HG03064 (cell line): ENCODE results near the gene SPATA6L.
"Not testable (repeated sequence)": the region's sequence is repeated elsewhere in the genome, so short reads cannot be mapped to it uniquely, and the experiment has no call there.

Experiments used
- ATAC-seq: cut with Tn5 transposase; IDR thresholded peaks from one replicate; pipeline ENCODE4 v1.9.1; 2021; ENCODE audit warnings: low read depth; ENCODE audit not compliant: unreplicated experiment

The SPATA6L gene

DNA sequence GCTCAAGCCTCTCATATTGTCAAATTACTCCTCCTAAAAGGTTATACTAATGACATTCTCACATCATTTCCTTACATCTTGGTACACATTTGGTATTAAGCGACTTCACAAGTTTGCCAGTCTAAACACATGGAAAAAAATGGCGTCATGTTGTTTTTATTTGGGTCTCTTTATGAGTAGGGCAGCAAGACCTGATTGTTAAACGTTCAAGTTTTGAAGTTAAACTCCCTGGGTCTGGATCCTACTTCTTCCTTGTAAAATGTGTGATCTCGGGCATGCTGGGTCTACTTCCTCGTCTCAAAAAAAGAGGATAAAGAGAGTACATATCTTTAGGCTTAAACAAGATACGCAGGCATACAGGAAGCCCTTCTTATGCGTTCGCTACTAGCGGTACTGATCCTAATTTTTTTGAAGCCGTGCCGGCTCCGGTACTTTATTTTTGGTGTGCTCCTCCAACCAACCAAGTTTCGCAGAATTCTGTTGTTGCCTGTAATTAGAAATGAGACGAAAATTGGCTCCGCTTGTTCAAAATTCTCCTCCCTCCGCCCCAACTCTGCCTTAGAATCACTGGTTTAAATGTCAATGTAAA, 12.5 kb upstream of the SPATA6L start:
- no peak for ATAC-seq

DNA sequence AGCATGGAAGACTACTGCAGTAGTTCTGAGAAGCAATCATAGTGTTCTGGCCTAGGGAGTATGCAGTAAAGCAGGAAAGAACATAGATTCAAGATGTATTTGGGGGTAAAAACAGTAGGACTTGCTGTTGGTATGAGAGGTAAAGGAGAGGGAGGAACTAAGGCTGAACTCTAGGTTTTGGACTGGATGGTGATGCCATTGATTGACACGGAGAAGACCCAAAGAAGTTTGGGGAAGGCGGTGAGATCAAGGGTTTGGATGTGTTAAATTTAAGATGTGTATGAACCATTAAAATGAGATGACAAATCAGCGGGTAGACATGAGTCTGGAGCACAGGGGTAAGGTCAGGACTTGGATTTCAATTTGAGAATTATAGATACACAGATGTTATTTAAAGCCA, 11.1 kb upstream of the SPATA6L start:
- no peak for ATAC-seq

DNA sequence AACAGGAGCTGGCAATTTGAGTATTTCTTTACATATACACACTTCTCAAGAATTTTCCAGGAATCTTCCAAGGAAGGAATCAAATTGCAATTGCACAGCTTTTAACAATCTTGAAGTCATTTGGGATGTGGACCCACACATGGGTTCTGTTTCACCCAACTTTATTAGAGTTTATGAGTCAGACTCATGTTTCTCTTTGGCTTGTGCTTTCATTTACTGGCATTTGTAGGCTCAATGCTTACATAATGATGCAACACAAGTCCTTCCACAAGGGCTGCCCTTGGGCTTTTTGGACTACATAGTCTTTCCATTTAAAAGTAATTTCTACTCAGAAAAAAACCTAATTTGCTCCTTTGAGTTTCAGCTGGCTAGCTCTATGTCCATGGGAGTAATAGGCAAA, 8.5 kb upstream of the SPATA6L start:
- no peak for ATAC-seq

DNA sequence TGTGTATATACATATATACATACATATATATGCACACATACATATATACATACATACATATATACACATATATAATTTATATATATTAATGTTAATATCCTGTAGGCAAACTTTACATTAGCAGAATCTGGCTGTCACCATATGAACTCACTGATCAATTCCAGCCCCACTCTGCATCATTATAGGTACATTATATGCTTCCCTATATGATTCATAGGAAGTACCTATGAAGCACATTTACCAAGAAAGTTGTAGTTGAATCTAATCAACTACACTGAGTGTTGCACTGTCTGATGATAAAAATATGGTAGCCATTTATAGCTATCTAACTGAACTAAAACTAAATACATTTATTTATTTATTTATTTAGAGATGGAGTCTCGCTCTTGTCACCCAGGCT, 5.5 kb upstream of the SPATA6L start:
- ATAC-seq: no peak

DNA sequence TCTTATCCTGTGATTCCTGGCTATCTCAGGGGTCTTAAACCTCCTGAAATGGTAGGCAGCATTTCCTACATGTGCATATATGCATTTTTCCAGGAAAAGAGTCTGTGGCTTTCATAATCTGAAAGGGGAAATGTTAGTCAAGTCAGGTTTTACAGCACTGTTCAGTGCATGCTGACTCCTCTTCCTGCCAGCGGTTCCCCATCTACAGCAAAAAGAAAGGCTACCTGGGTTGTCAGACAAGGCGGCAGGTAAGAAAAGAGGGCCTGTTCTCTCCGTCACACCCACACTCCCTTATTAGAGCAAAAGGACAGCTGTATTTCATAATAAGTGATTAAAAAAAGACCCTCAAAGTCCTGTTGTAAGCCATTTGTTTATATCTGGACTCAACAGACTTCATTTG, 4.3 kb upstream of the SPATA6L start:
- ATAC-seq: no peak

DNA sequence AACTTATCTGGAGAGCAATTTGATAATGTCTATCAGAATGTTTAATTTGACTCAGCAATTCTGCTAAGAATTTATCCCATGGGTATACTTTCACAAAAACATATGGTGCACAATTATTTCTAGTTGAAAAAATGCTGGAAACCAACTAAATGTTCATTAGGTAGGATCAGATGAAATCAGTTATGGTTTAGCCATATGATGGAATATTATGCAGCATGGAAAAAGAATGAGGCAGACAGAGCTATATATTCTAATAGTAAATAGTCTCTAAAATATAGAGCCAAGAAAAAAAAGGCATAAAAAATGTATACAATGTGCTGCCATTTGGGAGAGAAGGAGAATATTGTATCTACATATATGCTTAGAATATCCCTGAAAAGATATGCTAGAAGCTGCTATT, 3.6 kb upstream of the SPATA6L start:
- ATAC-seq: no peak

DNA sequence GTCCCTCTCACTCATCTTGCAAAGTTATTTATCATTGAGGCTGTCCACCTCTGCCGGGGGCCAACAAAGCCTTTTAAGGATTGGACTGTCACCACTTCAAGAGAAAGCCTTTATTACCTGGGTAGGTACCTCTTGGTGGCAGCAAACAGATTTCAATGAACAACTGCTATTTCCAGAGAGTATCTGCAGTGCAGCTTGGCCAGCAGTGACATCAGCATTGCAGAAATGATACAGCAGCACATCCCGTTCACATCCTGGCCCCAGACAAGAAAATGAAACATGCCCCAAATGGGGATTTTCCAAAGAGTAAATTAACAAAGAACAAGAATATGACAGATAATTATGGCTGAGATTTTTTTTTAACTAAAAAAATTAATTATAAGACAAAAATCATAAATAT, 2.3 kb upstream of the SPATA6L start:
- ATAC-seq: no peak

DNA sequence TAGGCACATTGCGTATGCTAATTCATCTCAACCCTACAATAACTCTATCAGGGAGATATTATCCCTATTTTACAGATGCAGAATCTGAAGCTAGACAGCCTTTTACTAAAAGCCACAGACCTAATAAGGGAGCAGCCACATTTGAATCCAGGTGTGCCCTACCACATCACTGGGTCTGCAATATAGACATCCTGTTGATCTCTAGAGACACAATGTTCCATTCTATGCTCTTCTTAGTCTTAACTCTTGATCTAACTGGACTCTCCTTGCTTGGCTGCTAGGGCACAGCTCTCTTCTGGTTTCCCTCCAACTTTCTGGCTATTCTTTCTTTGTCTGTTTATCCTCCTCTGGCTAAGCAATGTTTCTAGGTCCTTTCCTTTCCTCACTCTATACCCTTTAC, 1.4 kb upstream of the SPATA6L start:
- no peak for ATAC-seq

DNA sequence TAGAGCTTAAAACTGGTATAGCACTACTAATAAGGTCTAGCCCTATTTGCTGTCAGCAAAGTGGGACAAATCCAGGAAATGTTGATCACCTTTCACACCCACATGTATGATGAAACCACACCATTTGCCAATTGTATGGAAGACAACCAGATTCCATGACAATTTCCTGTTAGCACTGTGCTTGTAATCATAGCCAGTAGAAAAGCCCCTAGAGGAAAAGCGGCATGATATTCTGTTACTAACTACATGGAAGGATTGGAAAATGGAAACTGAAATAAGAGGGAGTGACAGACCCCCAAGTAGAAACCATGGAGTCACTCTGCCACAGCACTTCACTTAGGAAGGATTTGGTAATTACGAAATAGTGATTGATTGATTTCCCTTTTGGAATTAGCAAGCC, 923 bp downstream of the SPATA6L start:
- no peak for ATAC-seq

DNA sequence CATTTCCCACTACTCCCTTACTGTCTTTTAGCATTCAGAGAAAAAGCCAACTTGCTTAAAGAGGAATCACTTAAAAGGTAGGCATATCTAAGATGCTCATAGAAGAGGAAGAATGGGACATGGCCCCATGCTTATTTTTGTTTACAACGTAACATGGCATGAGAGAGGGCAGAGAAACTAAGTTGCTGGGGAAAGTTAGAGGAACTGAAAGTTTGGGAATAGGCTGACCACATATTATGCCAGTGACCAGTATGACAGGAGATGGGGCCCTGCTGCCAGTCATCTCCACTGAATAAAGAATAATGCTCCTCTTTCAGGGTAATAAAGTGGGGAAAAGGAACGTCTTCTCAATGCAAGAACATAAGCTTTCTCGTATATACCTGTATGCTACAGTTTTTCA, 2.3 kb downstream of the SPATA6L start:
- ATAC-seq: no peak

DNA sequence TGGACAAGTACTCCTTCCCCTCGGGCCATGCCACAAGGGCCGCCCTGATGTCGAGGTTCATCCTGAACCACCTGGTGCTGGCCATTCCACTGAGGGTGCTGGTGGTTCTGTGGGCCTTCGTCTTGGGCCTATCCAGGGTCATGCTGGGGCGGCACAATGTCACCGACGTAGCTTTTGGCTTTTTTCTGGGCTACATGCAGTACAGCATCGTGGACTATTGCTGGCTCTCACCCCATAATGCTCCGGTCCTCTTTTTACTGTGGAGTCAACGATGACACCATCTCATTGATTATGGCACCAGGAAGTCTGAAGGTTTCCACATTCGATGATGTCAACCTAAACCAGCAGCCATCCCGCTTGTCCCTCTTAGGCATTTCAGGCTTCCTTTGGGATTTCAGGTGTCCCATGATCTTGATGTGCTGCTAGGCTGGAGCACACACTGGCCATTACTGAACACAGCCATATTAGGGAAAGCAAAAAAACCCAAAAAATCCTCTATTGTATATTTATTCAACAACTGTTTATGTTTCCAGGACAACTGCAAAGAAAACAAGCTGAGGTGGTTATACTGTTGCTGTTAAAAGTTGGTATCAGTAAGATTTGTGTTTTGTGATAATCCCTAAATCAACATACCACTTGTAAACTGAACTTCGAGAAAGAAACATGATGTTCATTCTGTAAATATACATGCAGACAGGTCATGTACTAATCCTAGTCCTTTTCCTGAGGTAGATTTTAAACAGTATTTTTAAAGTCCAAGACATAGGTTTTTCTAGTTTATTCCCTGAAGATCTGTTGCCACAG, 3.1 kb downstream of the SPATA6L start:
- ATAC-seq: no peak

DNA sequence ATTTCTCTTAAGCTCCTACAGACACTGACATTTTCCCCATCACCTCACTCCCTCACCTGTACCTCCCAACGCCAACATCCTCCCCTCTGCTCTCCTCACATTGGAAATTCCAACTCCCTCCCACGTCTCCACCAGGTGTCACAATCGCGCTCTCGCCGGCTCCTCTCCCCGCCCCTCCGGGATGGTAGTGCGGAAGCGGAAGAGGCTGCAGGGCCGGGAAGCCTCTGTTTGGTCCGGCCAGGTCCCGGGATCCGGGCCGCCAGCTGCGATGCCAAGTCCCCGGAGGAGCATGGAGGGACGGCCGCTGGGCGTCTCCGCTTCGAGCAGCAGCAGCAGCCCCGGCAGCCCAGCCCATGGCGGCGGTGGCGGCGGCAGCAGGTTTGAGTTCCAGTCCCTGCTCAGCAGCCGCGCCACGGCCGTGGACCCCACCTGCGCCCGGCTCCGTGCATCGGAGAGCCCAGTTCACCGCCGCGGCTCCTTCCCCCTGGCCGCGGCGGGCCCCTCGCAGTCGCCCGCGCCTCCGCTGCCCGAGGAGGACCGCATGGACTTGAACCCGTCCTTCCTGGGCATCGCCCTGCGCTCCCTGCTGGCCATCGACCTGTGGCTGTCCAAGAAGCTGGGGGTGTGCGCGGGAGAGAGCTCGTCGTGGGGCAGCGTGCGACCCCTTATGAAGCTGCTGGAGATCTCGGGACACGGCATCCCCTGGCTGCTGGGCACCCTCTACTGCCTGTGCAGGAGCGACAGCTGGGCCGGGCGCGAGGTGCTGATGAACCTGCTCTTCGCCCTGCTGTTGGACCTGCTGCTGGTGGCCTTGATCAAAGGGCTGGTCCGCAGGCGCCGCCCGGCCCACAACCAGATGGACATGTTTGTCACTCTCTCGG, 3.9 kb downstream of the SPATA6L start, which contains the start of gene PLPP6:
Gene PLPP6, plus strand, starts transcription at position 187 of the 881 bp plus-strand sequence. Its CDS starts 82 bp downstream, at position 269.
- peak; percentile 88 for ATAC-seq

DNA sequence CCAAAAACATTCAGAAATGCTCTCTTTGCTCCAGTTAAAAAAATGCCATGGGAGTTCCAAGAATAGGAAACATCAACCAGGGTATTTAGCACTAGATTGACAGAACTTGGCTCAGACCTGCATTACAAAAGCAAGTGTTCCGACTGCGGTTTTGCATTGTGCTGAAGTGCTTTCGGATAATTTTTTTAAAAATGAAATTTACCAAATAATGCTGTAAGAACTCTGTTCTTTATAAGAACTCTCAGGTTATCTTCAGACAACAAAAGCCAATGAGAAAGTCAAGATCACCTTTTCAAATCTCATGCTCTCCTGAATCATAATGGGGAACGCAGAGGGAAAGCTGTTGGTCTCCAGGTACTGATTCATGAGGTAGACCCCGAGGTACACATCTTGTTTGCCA, 4.7 kb downstream of the SPATA6L start:
- ATAC-seq: no peak

DNA sequence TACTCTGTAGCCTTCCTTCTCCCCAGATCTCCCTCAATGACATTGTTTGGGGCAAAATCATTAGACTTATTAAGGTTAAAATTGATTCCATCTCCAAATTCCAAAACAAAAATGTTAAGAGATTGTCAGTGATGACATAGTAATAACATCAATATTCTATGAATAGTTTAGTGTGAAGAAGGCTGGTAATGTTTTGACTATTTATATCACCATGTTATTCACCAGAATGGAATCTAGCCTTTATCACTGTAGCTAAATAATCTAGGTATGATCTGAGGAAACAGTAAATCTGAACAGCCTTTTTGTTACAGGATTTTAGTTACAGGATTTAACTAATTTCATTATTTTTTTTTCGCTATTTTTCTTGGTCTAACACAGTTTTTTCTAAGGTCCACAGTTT, 5.1 kb downstream of the SPATA6L start:
- ATAC-seq: no peak

DNA sequence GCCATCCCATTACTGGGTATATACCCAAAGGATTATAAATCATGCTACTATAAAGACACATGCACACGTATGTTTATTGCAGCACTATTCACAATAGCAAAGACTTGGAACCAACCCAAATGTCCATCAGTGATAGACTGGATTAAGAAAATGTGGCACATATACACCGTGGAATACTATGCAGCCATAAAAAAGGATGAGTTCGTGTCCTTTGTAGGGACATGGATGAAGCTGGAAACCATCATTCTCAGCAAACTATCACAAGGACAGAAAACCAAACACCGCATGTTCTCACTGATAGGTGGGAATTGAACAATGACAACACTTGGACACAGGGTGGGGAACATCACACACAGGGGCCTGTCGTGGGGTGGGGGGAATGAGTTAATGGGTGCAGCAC, 5.6 kb downstream of the SPATA6L start:
- ATAC-seq: not testable (repeated sequence)

DNA sequence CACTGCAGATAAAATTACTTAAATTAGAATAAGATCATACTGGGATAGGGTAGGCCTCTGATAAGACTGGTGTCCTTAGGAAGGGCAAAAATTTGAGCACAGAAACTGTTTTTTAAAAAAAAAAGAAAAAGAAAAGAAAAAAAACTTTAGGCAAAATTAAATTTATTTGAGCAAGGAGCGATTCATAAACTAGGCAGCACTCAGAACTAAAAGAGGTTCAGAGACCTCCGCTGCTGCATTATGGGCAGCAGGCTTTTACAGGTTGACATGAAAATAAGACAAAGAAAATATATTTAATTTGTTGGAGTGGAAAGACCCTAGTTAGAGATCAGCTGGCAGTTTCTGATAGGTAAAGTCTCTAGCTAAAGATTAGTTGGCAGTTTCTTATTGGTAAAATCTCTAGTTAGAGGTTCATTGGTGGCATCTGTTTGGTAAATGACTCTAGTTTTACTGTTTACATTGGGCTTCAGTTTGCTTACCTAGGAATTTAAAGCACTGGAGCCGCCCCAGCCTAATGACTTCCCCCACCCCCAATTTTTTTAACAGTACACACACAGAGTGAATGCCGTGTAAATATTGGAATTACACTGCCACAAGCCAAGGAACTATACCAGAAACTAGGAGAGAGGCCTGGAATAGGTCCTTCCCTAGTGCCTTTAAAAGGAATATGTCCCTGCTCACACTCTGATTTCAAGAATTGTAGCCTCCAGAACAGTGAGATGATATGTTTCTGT, 8.7 kb downstream of the SPATA6L start:
- no peak for ATAC-seq

DNA sequence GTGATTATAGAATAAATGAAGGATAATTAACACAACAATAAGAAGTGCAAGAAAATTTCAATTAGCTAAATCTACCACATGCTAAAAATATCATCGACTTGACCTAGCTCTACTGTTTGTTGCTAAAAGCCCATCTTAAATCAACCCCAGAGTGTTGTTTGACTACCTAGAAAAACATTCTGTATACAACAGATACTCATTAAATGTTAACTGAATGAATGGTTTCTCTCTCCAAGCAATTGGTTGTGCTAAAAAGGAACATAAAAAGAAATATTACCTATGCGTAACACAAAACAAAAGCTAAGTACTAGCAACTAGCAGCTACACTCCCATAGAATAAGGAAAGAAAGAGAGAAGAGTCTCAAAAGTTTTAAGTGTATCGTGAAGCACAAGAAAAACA, 9.7 kb downstream of the SPATA6L start:
- ATAC-seq: no peak

DNA sequence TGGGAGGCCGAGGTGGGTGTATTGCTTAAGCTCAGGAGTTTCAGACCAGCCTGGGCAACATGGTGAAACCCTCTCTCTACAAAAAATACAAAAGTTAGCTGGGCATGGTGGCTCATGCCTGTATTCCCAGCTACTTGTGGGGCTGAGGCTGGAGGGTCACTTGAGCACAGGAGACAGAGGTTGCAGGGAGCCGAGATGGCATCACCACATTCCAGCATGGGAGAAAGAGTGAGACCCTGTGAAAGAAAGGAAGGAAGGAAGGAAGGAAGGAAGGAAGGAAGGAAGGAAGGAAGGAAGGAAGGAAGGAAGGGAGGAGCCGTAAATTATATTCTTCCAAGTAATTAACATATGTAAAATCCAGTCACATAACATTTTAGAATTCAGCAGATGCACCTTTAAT, 10.1 kb downstream of the SPATA6L start:
- not testable (repeated sequence) for ATAC-seq

DNA sequence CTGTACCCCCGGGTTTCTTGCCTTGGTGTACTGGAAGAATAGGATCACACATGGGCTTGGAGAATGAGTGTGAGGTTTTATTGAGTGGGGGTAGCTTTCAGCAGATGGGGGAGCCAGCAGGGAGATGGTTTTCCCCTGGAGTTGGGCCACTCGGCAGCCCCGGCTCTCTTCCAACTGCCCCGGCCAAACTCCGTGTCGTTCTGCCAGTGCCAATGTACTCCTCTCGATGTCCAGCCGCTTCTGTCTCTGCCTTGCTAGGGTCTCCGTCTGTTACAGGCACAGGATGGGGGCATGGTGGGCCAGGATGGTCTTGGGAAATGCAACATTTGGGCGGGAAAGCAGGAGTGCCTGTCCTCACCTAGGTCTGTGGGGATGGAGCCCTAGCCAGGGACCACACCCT, 11.7 kb downstream of the SPATA6L start:
- no peak for ATAC-seq

DNA sequence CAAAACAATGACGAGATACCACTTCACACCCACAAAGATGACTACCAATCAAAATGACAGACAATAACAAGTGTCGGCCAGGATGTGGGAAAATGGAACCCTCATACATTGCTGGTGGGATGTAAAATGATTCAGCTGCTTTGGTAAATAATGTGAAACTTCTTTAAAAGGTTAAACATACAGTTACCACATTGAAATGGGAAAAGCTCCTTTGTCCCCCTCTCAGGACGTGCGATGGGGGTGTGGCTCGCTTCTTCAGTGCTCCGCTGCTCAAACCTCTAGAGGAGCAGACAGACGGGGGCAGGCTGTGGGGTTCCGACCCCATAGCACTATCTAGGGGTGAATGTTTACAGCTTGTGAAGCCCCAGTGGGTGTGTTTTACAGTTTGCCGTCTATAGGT, 12.2 kb downstream of the SPATA6L start:
- no peak for ATAC-seq

DNA sequence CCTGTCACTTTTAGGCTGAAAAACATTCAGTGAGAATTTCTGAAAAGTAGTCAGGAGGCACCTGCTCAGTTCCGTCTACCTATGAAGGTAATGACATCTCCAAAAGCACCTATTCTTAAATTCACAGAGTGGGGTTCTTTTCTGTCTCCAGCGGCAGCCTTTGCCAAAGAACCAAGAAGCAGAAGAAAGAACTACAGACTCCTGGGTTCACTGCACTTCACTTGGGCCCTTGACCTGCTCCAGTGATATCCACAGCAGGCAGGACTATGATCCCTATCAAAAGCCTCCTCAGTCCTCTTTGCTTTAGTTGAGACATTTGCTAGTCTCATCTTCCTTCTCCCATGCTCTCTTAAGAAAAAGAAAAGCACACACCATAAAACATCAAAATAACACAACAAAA, 23.9 kb downstream of the SPATA6L start:
- ATAC-seq: no peak
